Measurements from ENCODE around the gene ZNF296. TPM values are rescaled to one million over a fixed set of nuclear protein-coding genes. Genes with fewer than 3 reads are reported as not detected.
"Not testable (repeated sequence)": the region's sequence is repeated elsewhere in the genome, so short reads cannot be mapped to it uniquely, and the experiment has no call there.

ZNF296 gene
- total RNA-seq, 4 donors from 2014 or later: 2.1 to 4.2 (median 2.1) TPM; not detected in 1

DNA sequence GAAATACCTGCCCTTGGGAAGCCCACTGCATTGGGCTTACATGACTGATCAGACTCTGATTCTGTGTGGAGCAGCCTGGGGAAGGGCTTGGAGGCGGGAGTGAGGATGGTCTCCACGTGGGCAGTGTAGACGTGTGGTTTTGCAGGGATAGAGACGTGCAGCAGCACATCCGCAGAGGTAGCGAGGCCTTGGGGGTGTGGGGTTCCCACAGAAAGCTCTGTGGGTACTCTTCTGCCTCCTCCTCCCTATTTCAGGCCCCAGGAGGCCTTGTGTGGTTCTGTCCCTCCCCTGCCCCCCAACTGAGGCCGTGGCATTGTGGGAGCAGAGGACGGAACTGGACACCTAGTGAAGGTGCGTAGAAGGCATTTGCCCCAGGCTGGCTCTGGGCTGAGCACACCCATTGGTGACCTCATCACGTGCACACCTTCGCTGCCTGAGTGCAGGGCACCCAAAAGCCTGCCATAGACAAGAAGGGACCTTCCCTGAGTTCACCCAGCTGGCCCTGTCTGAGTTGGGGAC is 45.6 kb upstream of the ZNF296 start:
- 81 to 91% methylated on average over 10 to 11 of the region's 11 CpGs for WGBS, 2 donors
- no peak for TF ChIP-seq EP300 (IDR thresholded peaks at IDR 0.05)
- TF ChIP-seq, protein P1, sequence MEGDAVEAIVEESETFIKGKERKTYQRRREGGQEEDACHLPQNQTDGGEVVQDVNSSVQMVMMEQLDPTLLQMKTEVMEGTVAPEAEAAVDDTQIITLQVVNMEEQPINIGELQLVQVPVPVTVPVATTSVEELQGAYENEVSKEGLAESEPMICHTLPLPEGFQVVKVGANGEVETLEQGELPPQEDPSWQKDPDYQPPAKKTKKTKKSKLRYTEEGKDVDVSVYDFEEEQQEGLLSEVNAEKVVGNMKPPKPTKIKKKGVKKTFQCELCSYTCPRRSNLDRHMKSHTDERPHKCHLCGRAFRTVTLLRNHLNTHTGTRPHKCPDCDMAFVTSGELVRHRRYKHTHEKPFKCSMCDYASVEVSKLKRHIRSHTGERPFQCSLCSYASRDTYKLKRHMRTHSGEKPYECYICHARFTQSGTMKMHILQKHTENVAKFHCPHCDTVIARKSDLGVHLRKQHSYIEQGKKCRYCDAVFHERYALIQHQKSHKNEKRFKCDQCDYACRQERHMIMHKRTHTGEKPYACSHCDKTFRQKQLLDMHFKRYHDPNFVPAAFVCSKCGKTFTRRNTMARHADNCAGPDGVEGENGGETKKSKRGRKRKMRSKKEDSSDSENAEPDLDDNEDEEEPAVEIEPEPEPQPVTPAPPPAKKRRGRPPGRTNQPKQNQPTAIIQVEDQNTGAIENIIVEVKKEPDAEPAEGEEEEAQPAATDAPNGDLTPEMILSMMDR (IDR thresholded peaks at IDR 0.05): no peak
- no peak for TF ChIP-seq POLR2A (IDR thresholded peaks at IDR 0.05)
- Histone ChIP-seq H3K4me1 (peaks cover 0 to 24% (median 14%) of the 10 kb centered on the region in 4 donors), H3K27ac (no peak overlapping the region), H3K4me3 (no peak overlapping the region), H3K36me3 (peaks cover 0 to 3% (median 0%) of the 10 kb centered on the region in 3 donors), H3K27me3 (no peaks in the 10 kb centered on the region), H3K9me3 (no peaks in the 10 kb centered on the region)
- DNase-seq (ENCODE audit: low spot score in 2 of 2): no peak

GRCh38 chr19:45119582-45119981 is 43.3 kb upstream of the ZNF296 start:
- Histone ChIP-seq H3K36me3 (peaks cover 0 to 3% (median 0%) of the 10 kb centered on the region in 3 donors), H3K27me3 (no peaks in the 10 kb centered on the region), H3K9me3 (no peaks in the 10 kb centered on the region), H3K27ac (no peak overlapping the region), H3K4me3 (no peak overlapping the region), H3K4me1 (peaks cover 0 to 34% (median 14%) of the 10 kb centered on the region in 4 donors)
- TF ChIP-seq, protein P1 (IDR thresholded peaks at IDR 0.05): no peak
- TF ChIP-seq POLR2A (IDR thresholded peaks at IDR 0.05) (no peak), EP300 (IDR thresholded peaks at IDR 0.05) (no peak)
- WGBS, 2 donors: 92 to 95% methylated on average over 6 of the region's 6 CpGs
- no peak for DNase-seq (ENCODE audit: low spot score in 2 of 2)

- DNase-seq (ENCODE audit: low spot score in 2 of 2); H3K27me3 ChIP-seq; H3K4me3 ChIP-seq; H3K27ac ChIP-seq; H3K36me3 ChIP-seq; H3K9me3 ChIP-seq: not testable (repeated sequence)
- 51 to 55% methylated on average over 18 of the region's 18 CpGs for WGBS, 2 donors
- H3K4me1 ChIP-seq: peaks cover 0 to 34% (median 14%) of the 10 kb centered on the region in 4 donors
Observed at GRCh38 chr19:45118591-45119355, 42.5 kb upstream of the ZNF296 start.

- no peak for TF ChIP-seq POLR2A (IDR thresholded peaks at IDR 0.05)
- DNase-seq (ENCODE audit: low spot score in 2 of 2): no peak
- Histone ChIP-seq H3K27ac (no peak overlapping the region), H3K27me3 (no peaks in the 10 kb centered on the region), H3K9me3 (no peaks in the 10 kb centered on the region), H3K4me1 (peaks cover 0 to 36% (median 14%) of the 10 kb centered on the region in 4 donors), H3K36me3 (peaks cover 0 to 3% (median 0%) of the 10 kb centered on the region in 3 donors), H3K4me3 (no peak overlapping the region)
- WGBS, 2 donors: 49 to 55% methylated on average over 4 to 5 of the region's 5 CpGs
Observed at GRCh38 chr19:45118106-45118505, 41.8 kb upstream of the ZNF296 start.

DNA sequence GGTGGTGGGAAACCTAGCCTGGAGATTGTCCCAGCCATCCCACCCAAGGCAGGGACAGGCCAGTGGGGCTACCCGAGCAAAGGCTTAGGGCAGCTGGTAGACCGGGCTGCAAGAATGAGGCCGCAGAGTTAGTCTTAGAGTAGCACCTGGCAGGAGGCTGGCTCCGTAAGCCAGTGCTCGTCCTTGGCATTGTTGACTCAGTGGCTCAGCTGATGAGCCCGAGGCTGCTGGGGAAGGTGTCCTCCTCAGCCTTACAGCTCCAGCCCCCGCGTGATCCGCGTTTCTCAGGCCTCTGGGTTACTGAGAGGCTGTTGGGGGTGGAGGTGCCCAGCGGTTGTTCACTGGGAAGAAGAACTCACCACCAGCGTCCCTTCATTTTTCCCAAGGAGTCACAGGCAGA is 41.4 kb upstream of the ZNF296 start:
- H3K4me3 ChIP-seq: no peak overlapping the region
- H3K36me3 ChIP-seq: peaks cover 0 to 3% (median 0%) of the 10 kb centered on the region in 3 donors
- TF ChIP-seq POLR2A (IDR thresholded peaks at IDR 0.05) (no peak), EP300 (IDR thresholded peaks at IDR 0.05) (no peak)
- TF ChIP-seq, protein P1 (IDR thresholded peaks at IDR 0.05): no peak
- no peaks in the 10 kb centered on the region for H3K27me3 ChIP-seq
- DNase-seq (ENCODE audit: low spot score in 2 of 2): no peak
- H3K27ac ChIP-seq: no peak overlapping the region
- peaks cover 0 to 35% (median 14%) of the 10 kb centered on the region in 4 donors for H3K4me1 ChIP-seq
- no peaks in the 10 kb centered on the region for H3K9me3 ChIP-seq
- WGBS, 2 donors: 53% methylated on average over 9 of the region's 12 CpGs; no CpG with 5 or more reads in 1 of the 2 donors

DNA sequence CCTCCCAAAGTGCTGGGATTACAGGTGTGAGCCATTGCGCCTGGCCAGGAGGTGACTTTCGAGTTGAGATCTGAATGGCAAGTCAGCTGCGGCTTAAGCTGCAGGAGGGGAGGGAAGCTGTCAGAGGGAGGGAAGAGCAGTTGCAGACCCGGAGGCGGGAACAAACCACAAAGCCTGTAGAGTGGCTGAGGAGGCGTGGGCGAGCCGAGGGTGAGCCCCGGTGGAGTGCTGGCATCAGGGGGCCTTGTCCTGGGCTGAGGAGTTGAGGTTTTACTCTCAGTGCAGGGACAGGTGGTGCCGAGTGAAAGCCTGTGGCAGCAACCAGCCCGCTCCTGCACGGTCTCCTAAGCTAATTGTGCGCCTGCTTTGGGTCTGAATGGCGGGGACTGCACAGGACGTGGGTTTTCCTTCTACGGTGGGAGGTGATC is 40.9 kb upstream of the ZNF296 start:
- Histone ChIP-seq H3K27ac (no peak overlapping the region), H3K27me3 (no peaks in the 10 kb centered on the region), H3K9me3 (no peaks in the 10 kb centered on the region), H3K36me3 (peaks cover 0 to 3% (median 0%) of the 10 kb centered on the region in 3 donors), H3K4me3 (no peak overlapping the region), H3K4me1 (peaks cover 0 to 40% (median 14%) of the 10 kb centered on the region in 4 donors)
- no peak for TF ChIP-seq POLR2A (IDR thresholded peaks at IDR 0.05)
- no peak for DNase-seq (ENCODE audit: low spot score in 2 of 2)
- WGBS, 2 donors: 41 to 60% methylated on average over 16 of the region's 16 CpGs
